ENCODE data around the gene ARHGEF39. TPM values are rescaled to one million over a fixed set of nuclear protein-coding genes. Genes with fewer than 3 reads are reported as not detected.

Gene ARHGEF39
- total RNA-seq, 1 donor: 0.36 TPM

DNA sequence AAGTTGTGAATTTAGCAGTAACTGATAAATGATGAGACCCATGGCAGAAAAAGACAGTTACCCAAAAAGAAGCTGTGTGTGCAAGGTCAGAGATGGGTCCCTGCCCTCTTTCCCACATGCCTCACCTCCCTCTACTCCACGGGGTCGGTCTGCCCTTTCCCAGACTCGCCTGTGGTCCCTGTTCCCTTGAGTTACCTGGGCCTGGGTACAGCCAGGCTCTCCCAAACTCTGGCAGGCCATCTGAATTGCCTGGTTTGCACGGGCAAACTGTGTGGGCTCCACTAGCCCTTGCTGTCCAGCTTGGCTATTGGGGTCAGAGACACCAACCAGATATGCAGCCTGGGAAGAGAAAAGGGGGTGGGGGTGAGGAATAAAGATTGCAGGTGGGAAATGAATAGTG is 43.2 kb upstream of the ARHGEF39 start:
- no peak overlapping the region for H3K4me2 ChIP-seq (ENCODE audit: insufficient read depth, low read length)
- peaks cover 32% of the 10 kb centered on the region for H3K79me2 ChIP-seq (ENCODE audit: insufficient read depth, low read length)
- H3K9me3 ChIP-seq (ENCODE audit: low read depth, low read length): no peaks in the 10 kb centered on the region
- H3K4me3 ChIP-seq (ENCODE audit: insufficient read depth, low read length): no peak overlapping the region
- no peak for DNase-seq (ENCODE audit: insufficient read length, low spot score, missing footprints)
- peaks cover 26% of the 10 kb centered on the region for H4K20me1 ChIP-seq (ENCODE audit: insufficient read depth, low read length)
- H3K27ac ChIP-seq (ENCODE audit: low read depth, low read length): no peak overlapping the region
- no peak for TF ChIP-seq CTCF (IDR thresholded peaks at IDR 0.05; ENCODE audit: extremely low read depth, low read depth, low read length)
- H3K27me3 ChIP-seq (ENCODE audit: insufficient read depth, low read length): no peaks in the 10 kb centered on the region
- H2AFZ ChIP-seq (ENCODE audit: low read length): no peak overlapping the region
- peaks cover 98% of the 10 kb centered on the region for H3K36me3 ChIP-seq (ENCODE audit: insufficient read depth, low read length)
- H3K4me1 ChIP-seq (ENCODE audit: insufficient read depth, low read length): no peaks in the 10 kb centered on the region

- DNase-seq (ENCODE audit: insufficient read length, low spot score, missing footprints): no peak
- Histone ChIP-seq H3K27me3 (ENCODE audit: insufficient read depth, low read length) (no peaks in the 10 kb centered on the region), H2AFZ (ENCODE audit: low read length) (no peak overlapping the region), H3K4me1 (ENCODE audit: insufficient read depth, low read length) (no peaks in the 10 kb centered on the region), H3K79me2 (ENCODE audit: insufficient read depth, low read length) (peaks cover 28% of the 10 kb centered on the region), H3K4me2 (ENCODE audit: insufficient read depth, low read length) (no peak overlapping the region), H4K20me1 (ENCODE audit: insufficient read depth, low read length) (peaks cover 27% of the 10 kb centered on the region), H3K27ac (ENCODE audit: low read depth, low read length) (no peak overlapping the region), H3K4me3 (ENCODE audit: insufficient read depth, low read length) (no peak overlapping the region), H3K36me3 (ENCODE audit: insufficient read depth, low read length) (peaks cover 97% of the 10 kb centered on the region), H3K9me3 (ENCODE audit: low read depth, low read length) (no peaks in the 10 kb centered on the region)
- TF ChIP-seq CTCF (IDR thresholded peaks at IDR 0.05; ENCODE audit: extremely low read depth, low read depth, low read length): no peak
Measured at GRCh38 chr9:35706951-35707350, 42.0 kb upstream of the ARHGEF39 start.

DNA sequence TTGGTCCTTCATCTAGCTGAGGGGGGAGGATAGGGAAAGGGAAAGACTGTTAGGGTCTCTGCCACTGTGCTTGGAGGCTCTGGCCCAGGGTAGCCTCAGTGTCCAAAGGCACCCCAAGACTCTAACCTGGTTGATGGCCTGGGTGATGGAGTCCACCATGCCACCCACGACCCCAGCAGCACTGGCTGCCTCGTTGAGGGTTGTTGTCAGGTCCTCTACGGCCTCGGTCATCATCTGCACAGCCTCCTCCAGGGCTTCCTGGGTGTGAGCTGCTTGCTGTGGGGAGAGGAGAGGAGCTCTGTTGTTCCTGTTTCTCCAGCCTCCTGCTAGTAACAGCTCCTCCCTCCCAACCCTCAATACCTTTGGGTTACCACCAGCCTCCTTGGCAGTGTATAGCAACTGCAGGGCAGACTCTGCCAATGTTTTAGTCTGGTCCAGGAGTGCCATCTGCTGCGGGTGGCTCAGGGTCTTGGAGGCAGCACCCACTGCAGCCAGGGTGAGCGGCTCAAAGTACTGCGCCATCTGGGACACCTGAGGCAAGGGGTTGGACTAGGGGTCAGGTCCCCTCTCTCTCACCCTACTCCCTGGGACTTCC is 40.9 kb upstream of the ARHGEF39 start:
- Histone ChIP-seq H3K4me3 (ENCODE audit: insufficient read depth, low read length) (no peak overlapping the region), H3K36me3 (ENCODE audit: insufficient read depth, low read length) (peaks cover 97% of the 10 kb centered on the region), H4K20me1 (ENCODE audit: insufficient read depth, low read length) (peaks cover 25% of the 10 kb centered on the region), H3K27ac (ENCODE audit: low read depth, low read length) (no peak overlapping the region), H3K27me3 (ENCODE audit: insufficient read depth, low read length) (no peaks in the 10 kb centered on the region), H3K4me2 (ENCODE audit: insufficient read depth, low read length) (no peak overlapping the region), H3K4me1 (ENCODE audit: insufficient read depth, low read length) (no peaks in the 10 kb centered on the region), H3K79me2 (ENCODE audit: insufficient read depth, low read length) (peaks cover 30% of the 10 kb centered on the region), H2AFZ (ENCODE audit: low read length) (no peak overlapping the region), H3K9me3 (ENCODE audit: low read depth, low read length) (no peaks in the 10 kb centered on the region)
- peak; percentile 66 for DNase-seq (ENCODE audit: insufficient read length, low spot score, missing footprints)
- TF ChIP-seq CTCF (IDR thresholded peaks at IDR 0.05; ENCODE audit: extremely low read depth, low read depth, low read length): no peak

GRCh38 chr9:35705372-35705771 is 40.4 kb upstream of the ARHGEF39 start:
- Histone ChIP-seq H3K4me2 (ENCODE audit: insufficient read depth, low read length) (no peak overlapping the region), H3K36me3 (ENCODE audit: insufficient read depth, low read length) (peaks cover 97% of the 10 kb centered on the region), H3K4me3 (ENCODE audit: insufficient read depth, low read length) (no peak overlapping the region), H3K27me3 (ENCODE audit: insufficient read depth, low read length) (no peaks in the 10 kb centered on the region), H3K9me3 (ENCODE audit: low read depth, low read length) (no peaks in the 10 kb centered on the region), H3K79me2 (ENCODE audit: insufficient read depth, low read length) (peaks cover 33% of the 10 kb centered on the region), H3K4me1 (ENCODE audit: insufficient read depth, low read length) (no peaks in the 10 kb centered on the region), H4K20me1 (ENCODE audit: insufficient read depth, low read length) (peaks cover 27% of the 10 kb centered on the region), H2AFZ (ENCODE audit: low read length) (no peak overlapping the region), H3K27ac (ENCODE audit: low read depth, low read length) (no peak overlapping the region)
- peak; percentile 74 for DNase-seq (ENCODE audit: insufficient read length, low spot score, missing footprints)
- TF ChIP-seq CTCF (IDR thresholded peaks at IDR 0.05; ENCODE audit: extremely low read depth, low read depth, low read length): no peak
